SK-N-SH treated with all-trans-retinoic acid at 6 μM for 48 hours (cell line): ENCODE results near the gene CYTH3.

Experiments
- ATAC-seq: fragments of 200-7000 bp; cut with Tn5 transposase; 3 replicates; pipeline ENCODE4 v1.9.1; 2020; ENCODE audit warnings: mild to moderate bottlenecking, moderate library complexity
- ARNTL ChIP-seq: fragments of 450-650 bp; formaldehyde crosslinking; IDR thresholded peaks from 2 replicates; pipeline ENCODE4 v1.5.0; 2020; ENCODE audit warnings: low read depth, mild to moderate bottlenecking, moderate library complexity, borderline replicate concordance
- BACH2 ChIP-seq: fragments of 250-450 bp; sonication (Bioruptor Pico); IDR thresholded peaks from 2 replicates; pipeline ENCODE4 v1.9.0; 2021; ENCODE audit warnings: mild to moderate bottlenecking, borderline replicate concordance
- CREB5 ChIP-seq: fragments of 250-450 bp; sonication (Bioruptor Pico); IDR thresholded peaks from 2 replicates; pipeline ENCODE4 v1.5.1; 2020; ENCODE audit warnings: low read depth, mild to moderate bottlenecking, moderate library complexity
- CSDC2 ChIP-seq: fragments of 250-450 bp; sonication (Bioruptor Pico); IDR thresholded peaks from 2 replicates; pipeline ENCODE4 v1.5.0; 2020; ENCODE audit warnings: mild to moderate bottlenecking, moderate library complexity
- CSRNP3 ChIP-seq: fragments of 250-450 bp; sonication (Bioruptor Pico); IDR thresholded peaks from 2 replicates; pipeline ENCODE4 v1.5.1; 2021; ENCODE audit warnings: mild to moderate bottlenecking, moderate library complexity
- ESRRG ChIP-seq: fragments of 250-450 bp; sonication (Bioruptor Pico); IDR thresholded peaks from 2 replicates; pipeline ENCODE4 v1.6.1; 2021; ENCODE audit warnings: mild to moderate bottlenecking
- GLIS3 ChIP-seq: fragments of 250-450 bp; sonication (Bioruptor Pico); IDR thresholded peaks from 2 replicates; pipeline ENCODE4 v1.5.0; 2020; ENCODE audit warnings: mild to moderate bottlenecking, moderate library complexity
- ISL1 ChIP-seq: fragments of 250-450 bp; sonication (Bioruptor Pico); IDR thresholded peaks from 2 replicates; pipeline ENCODE4 v2.1.2; 2022; ENCODE audit warnings: mild to moderate bottlenecking, moderate library complexity
- PATZ1 ChIP-seq: fragments of 250-450 bp; sonication (Bioruptor Pico); IDR thresholded peaks from 2 replicates; pipeline ENCODE4 v1.8.0; 2020; ENCODE audit warnings: mild to moderate bottlenecking, moderate library complexity, borderline replicate concordance
- POU6F1 ChIP-seq: fragments of 250-450 bp; sonication (Bioruptor Pico); IDR thresholded peaks from 2 replicates; pipeline ENCODE4 v1.8.0; 2021; ENCODE audit warnings: low read depth, mild to moderate bottlenecking, moderate library complexity, borderline replicate concordance
- PPARA ChIP-seq: fragments of 250-450 bp; sonication (Bioruptor Pico); IDR thresholded peaks from 2 replicates; pipeline ENCODE4 v1.5.0; 2020; ENCODE audit warnings: mild to moderate bottlenecking, borderline replicate concordance
- RARB ChIP-seq: fragments of 250-450 bp; sonication (Bioruptor Pico); IDR thresholded peaks from 2 replicates; pipeline ENCODE4 v1.8.0; 2021; ENCODE audit warnings: mild to moderate bottlenecking, moderate library complexity
- SNAI2 ChIP-seq: fragments of 250-450 bp; sonication (Bioruptor Pico); IDR thresholded peaks from 2 replicates; pipeline ENCODE4 v1.5.0; 2020; ENCODE audit warnings: mild to moderate bottlenecking, moderate library complexity
- TCF4 ChIP-seq: fragments of 250-450 bp; sonication (Bioruptor Pico); IDR thresholded peaks from 2 replicates; pipeline ENCODE4 v1.8.0; 2021; ENCODE audit warnings: mild to moderate bottlenecking, moderate library complexity, borderline replicate concordance
- TOX ChIP-seq: fragments of 250-450 bp; sonication (Bioruptor Pico); IDR thresholded peaks from 2 replicates; pipeline ENCODE4 v1.8.0; 2021; ENCODE audit warnings: mild to moderate bottlenecking, moderate library complexity, borderline replicate concordance
- TSHZ2 ChIP-seq: fragments of 250-450 bp; sonication (Bioruptor Pico); IDR thresholded peaks from 2 replicates; pipeline ENCODE4 v1.5.0; 2020; ENCODE audit warnings: mild to moderate bottlenecking, moderate library complexity
- ZFP3 ChIP-seq: fragments of 250-450 bp; sonication (Bioruptor Pico); IDR thresholded peaks from 2 replicates; pipeline ENCODE4 v1.5.0; 2020; ENCODE audit warnings: mild to moderate bottlenecking, moderate library complexity
- ZNF565 ChIP-seq: fragments of 450-650 bp; formaldehyde crosslinking; conservative IDR thresholded peaks from 2 replicates; pipeline ENCODE4 v1.5.0; 2020; ENCODE audit warnings: low read depth, mild to moderate bottlenecking, moderate library complexity
- ZNF70 ChIP-seq: fragments of 450-650 bp; formaldehyde crosslinking; IDR thresholded peaks from 2 replicates; pipeline ENCODE4 v1.5.0; 2020; ENCODE audit warnings: mild to moderate bottlenecking, moderate library complexity
- ZNF8 ChIP-seq: fragments of 450-650 bp; formaldehyde crosslinking; IDR thresholded peaks from 2 replicates; pipeline ENCODE4 v1.5.0; 2020; ENCODE audit warnings: mild to moderate bottlenecking, moderate library complexity

CYTH3 gene

GRCh38 chr7:6283391-6284054, 11.1 kb upstream of the CYTH3 start:
- peak; percentile 79 for ATAC-seq

GRCh38 chr7:6279937-6280336, 7.5 kb upstream of the CYTH3 start:
- no peak for ATAC-seq
- no peak for TF ChIP-seq GLIS3 (CRISPR knock-in tag)
- TF ChIP-seq RARB (CRISPR knock-in tag), result no peak
- no peak for TF ChIP-seq TOX (CRISPR knock-in tag)
- no peak for TF ChIP-seq BACH2 (CRISPR knock-in tag)
- no peak for TF ChIP-seq CSRNP3 (CRISPR knock-in tag)
- no peak for TF ChIP-seq ARNTL (CRISPR knock-in tag)
- TF ChIP-seq TSHZ2 (CRISPR knock-in tag), result no peak
- no peak for TF ChIP-seq POU6F1 (CRISPR knock-in tag)
- no peak for TF ChIP-seq ZFP3
- TF ChIP-seq, all 23 proteins: peak for 0

More at GRCh38 chr7:6283391-6284054, 11.1 kb upstream of the CYTH3 start:
- TF ChIP-seq ISL1, result peak; percentile 61
- TF ChIP-seq CSDC2 (CRISPR knock-in tag), result 0 out of 2 replicates have a peak, but pooled peaks have one; percentile 69
- TF ChIP-seq, all 23 proteins: peak for 2; not testable (repeated sequence) for 21

GRCh38 chr7:6279341-6279740, 6.9 kb upstream of the CYTH3 start:
- no peak for ATAC-seq
- TF ChIP-seq ESRRG, result no peak
- TF ChIP-seq SNAI2, result no peak
- no peak for TF ChIP-seq PPARA (CRISPR knock-in tag)
- no peak for TF ChIP-seq TOX (CRISPR knock-in tag)
- TF ChIP-seq ZNF70 (CRISPR knock-in tag), result no peak
- no peak for TF ChIP-seq ISL1
- TF ChIP-seq ZFP3, result no peak
- no peak for TF ChIP-seq TCF4 (CRISPR knock-in tag)
- TF ChIP-seq RARB (CRISPR knock-in tag), result no peak
- TF ChIP-seq, all 23 proteins: peak for 0

GRCh38 chr7:6278749-6279310, 6.4 kb upstream of the CYTH3 start:
- ATAC-seq, result no peak
- no peak for TF ChIP-seq TCF4 (CRISPR knock-in tag)
- TF ChIP-seq ZNF8 (CRISPR knock-in tag), result no peak
- no peak for TF ChIP-seq PATZ1 (CRISPR knock-in tag)
- TF ChIP-seq PPARA (CRISPR knock-in tag), result no peak
- no peak for TF ChIP-seq ZFP3
- TF ChIP-seq ZNF565 (CRISPR knock-in tag), result no peak
- TF ChIP-seq TSHZ2 (CRISPR knock-in tag), result no peak
- no peak for TF ChIP-seq RARB (CRISPR knock-in tag)
- no peak for TF ChIP-seq POU6F1 (CRISPR knock-in tag)
- TF ChIP-seq CSDC2 (CRISPR knock-in tag), result no peak
- TF ChIP-seq CREB5 (CRISPR knock-in tag), result no peak
- TF ChIP-seq TOX (CRISPR knock-in tag), result no peak
- no peak for TF ChIP-seq ESRRG
